Measurements from ENCODE around the gene NAA11.
"Not testable (repeated sequence)": the region's sequence is repeated elsewhere in the genome, so short reads cannot be mapped to it uniquely, and the experiment has no call there.

NAA11 gene

DNA sequence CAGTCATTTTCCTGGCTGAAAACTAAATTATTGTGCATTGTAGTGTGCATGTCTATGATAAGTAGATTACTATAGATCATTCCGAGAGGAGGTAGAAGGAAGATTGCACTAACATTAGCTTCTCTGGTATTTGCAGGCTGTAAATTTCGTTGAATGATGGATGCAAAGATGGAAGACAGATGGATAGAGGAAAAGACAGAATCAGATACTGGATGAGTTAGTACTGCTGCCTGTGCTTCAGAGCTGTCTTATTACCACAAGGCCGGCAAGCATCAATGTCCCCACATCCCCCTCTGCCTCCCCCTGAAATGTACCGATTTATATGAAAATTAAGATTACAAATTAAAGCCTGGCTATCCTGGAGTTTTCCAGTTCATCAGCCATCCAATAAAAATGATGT, 17.7 kb downstream of the NAA11 start:
- FAIRE-seq = no peak

DNA sequence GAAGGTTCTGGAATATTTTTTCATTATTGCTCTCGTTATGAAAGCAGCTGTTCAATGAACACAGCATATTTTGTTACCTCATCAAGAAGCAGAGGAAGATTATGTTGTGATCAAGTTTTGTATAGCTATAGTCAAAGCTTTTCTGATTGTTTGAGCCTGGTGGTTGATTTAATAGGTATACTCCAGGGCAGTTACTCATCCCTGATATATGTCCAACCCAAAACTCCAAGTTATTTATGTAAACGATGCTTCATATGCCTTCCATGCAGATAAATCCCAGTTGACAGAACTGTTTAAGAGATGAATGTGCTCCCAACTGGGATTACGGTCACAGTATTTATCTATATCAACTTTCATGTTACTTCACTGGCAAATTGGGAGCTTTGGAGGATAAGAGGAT, 19.1 kb downstream of the NAA11 start:
- FAIRE-seq = no peak

DNA sequence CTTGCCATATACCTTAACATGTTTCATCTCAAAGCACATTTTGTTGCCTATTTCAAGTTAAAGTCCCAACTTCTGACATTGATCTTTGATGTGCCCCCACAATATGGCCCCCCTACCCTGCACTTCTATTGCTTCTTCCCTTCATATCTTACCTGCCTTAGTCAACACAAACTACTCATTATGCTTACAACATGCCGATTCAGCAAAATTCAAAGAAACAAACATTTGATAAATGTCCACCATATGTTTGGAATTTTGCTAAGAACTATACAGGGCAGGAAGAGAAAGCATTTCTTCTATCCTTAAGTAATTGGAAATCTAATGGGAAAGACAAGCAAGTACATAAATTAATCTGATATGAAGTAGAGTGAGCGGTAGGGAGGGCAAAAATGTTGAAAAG, 25.6 kb downstream of the NAA11 start:
- FAIRE-seq = no peak

DNA sequence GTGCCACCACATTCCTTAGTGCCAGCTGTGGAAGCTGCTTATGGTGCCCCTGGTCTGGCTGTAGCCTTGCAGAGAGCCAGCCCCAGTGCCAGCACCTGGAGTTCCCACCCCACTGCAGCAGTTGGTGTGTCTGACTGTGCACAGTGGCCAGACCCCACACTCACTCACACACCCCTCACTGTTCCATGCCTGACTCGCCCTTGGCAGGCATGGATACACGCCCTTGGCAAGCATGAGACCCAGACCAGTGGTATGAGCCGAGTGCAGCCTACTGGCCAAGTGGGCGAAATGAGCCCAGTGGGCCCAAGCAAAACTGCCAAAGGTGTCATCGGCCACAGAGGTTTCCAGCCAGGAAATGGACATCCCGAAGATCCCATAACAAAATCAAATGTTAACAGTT, 27.4 kb downstream of the NAA11 start:
- no peak for FAIRE-seq

DNA sequence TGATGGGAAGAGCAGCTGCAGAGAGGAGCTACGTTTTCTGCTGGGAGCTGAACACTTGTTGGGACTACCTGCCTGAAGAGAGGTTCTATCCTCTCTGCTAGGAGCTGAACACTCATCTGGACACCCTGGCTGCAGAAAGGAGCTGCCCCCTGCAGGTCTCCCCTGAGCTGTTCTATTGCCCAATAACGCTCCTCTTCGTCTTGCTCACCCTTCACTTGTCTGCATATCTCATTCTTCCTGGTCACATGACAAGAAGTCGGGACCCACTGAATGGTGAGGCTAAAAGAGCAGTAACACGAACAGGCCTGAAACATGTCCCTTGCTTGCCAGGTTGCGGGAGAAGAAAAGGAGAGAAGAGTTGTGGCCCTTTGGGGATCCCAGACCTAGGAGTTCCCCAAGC, 27.8 kb downstream of the NAA11 start:
- no peak for FAIRE-seq

DNA sequence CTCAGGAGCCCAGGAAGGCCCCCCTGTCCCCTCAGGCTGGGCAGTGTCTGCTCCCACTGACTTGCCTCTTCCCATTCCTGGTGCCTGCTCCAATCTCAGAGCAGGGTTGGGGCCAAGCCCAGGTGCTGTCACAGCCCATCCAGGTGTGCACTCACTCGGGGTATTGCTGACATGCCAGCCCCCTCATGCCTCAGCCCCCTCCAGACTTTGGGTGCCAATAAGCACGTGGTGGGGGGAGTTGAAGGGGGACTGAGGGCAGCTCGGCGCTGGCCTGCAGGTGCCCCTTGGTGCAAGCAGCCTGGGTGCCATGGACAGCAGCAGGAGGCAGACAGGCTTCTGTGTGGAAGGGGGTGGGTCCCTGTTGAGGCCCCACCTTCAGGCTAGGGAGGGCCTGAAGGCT, 28.4 kb downstream of the NAA11 start:
- FAIRE-seq = no peak

DNA sequence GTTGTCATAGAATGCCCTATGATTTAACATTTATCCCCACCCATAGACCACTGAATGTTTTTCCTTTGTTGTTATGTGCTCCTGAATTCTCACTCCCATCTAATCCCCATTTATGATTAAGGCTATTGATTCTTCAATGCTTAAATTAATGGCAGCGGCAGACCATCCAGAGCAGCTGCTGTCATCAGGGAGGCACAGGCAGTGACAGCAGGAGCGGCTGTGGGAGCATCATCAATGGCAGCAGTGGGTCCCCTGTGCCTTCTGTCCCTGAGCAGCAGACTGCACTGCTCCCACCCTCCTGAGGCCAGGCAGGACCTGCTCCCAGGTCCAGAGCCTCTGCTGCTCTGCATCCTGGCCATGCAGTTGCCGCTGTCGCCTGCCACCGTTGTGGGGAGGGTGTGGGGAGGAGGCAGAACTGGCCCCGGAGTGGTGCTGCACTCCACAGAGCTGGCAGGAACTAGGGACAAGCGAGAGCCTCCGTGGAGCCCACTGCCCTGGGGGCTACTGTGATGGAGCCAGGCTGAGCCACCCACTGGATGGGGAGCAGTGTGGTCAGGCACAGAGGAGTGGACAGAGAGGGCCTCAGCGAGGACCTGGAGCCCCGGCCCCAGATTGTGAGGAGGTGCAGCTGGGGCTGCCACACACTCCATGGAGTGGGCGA, 29.0 kb downstream of the NAA11 start:
- FAIRE-seq = no peak

DNA sequence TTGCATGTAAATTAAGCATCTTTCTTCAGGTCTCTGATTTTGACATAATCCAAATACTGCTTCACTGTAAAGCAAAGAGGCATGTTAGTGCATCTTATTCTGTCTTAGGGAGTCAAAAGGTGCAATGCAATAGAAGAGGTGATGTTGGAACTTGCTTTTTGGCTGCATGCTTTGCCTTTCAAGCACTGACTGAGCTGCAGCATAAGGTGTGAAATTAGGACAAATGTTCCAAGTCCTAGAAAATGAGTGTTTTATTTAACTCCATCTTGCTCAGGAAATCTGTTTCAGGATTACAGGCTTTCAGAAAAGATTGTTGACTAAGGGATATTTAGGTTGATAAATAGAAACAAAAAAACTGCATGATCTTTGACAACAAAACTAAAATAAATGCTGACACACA, 30.8 kb downstream of the NAA11 start:
- FAIRE-seq = no peak

DNA sequence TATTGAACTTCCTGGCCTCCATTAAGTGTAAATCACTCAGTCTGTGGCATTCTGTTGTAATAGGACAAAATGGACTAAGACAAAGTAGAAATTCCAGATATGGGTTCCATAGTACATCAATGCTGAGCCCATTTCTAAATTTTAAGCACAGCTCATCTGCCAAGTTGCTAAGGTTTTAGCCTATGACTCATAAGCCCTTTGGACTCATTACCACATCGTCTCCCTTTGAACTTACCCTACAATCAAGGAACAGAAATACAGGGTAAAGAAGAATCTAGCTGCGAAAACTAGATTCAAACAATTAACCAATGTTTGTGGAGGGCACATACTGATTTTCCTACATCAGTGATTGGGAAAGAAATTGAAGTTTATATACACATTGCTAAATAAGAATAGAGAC, 31.8 kb downstream of the NAA11 start:
- FAIRE-seq = no peak

DNA sequence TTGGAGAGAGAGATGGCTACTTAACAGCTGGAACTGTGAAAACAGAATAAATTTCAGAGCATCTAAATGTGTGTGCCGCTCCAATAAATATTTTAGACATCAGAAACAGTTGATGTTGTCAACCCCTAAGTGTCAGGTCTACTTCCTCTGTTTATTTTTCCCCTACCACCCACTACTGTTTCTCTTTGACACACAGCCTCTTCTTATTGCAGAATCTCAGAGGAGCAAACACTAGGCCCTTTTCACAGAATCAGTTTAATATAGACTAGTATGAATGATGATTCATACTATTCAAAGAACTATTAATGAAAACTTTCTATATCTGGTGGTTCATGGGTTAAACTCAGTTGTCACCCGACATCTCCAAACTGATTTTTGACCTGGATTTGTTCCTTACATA, 33.9 kb downstream of the NAA11 start:
- FAIRE-seq = no peak

DNA sequence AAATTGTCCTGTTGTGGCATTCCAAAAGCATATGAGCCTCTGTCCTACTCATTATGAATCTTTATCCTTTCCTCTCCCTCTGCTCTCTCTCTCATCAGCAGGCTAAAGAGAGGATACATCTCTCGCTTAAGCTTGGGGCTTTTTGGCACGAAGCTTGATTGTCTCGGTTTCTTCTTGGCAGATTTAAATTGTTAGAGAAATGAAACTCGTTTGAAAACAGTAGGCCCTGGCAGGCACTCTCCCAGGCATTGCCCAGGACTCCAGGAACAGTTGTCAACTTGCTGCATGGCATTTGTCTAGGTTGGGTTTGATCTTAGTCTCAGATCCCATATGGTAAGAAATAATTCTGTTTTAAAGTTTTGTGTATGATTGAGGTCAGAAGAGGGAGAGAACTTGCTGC, 35.5 kb downstream of the NAA11 start:
- no peak for FAIRE-seq

DNA sequence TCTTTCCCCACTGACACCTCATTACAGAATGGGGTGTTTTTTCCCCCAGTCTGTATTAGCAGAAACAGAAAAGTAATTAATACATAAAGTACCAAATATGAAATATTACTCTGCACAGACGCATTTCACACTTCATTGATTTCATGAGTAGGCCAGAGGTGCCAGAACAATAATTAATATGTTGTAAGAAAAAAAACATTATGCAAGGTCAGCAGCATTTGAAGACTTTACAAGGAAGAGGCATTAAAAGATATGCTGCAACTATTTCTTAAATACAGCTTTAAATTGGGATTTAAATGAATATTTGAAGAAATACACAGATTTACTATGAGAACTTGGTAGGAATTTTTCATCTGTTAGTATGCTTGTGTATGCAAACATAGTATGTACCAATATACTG, 37.7 kb downstream of the NAA11 start:
- no peak for FAIRE-seq

DNA sequence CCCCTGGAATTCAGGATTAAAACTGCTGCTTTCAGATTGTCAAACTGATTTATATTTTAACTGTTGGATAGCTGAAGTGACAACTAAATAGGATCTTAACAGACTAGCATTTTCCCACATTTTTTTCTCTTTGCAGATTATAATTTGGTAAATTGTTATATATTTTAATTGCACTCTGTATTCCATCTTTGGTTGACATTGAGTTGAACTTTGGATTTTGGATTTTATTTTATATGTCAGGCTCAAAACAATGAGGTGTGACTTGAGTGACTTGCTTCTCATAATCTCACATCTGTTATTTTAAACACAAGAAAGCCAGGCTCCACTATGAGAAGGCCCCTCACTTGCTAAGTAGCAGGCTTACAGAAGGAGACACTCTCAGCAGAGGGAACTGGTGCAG, 38.1 kb downstream of the NAA11 start:
- FAIRE-seq = no peak

DNA sequence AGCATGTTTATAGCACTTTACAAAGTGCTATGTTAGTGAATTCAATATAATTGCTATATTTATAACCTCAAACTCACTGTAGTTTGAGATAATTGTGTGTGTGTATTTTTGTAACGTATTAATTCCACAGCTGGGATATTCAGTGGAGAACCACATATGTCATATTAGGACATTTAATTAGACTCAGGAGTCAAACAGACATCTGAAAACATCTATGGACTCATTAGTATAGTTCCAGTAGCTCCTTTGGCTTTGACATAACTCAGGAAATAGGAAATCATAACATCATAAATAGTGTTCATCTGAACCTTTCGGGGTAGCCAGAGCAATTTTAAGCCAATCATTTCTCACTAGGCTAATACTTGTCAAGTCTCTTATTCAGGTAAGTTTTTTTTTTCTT, 38.8 kb downstream of the NAA11 start:
- no peak for FAIRE-seq

DNA sequence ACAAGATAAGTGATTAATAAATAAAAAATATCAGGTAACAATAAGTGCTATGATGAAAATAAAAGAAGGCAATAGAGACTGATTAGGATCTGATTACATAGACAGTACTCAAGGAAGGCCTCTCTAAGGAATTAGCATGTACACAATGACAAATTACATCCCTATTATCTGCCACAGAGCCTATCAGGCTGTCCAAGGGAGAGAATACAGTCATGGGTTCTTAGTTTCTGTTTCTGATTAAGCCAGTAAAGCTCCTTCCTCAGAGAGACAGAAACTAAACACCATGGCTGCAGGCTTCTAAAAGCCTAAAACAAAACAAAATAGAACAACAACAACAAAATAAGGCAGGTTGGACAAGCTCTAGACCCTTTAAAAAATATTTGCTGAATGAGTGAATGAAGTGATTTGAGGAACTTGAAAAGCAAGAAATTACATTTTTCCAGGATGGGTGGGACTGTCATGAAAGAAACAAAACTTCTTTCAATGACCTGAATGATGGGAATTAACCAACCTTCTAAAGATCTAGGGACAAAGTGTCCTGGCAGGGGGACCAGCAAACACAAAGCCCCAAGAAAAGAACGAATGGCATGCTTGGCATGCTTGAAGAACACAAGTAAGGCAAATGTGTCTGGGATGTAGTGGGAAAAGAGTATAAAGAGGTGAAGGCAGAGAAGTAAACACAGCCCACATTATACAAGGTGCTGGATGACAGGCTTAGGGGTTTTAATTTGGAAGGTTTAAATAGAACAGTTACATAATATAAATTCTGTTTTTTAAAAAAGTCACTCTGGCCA, 44.1 kb downstream of the NAA11 start:
- FAIRE-seq = no peak

DNA sequence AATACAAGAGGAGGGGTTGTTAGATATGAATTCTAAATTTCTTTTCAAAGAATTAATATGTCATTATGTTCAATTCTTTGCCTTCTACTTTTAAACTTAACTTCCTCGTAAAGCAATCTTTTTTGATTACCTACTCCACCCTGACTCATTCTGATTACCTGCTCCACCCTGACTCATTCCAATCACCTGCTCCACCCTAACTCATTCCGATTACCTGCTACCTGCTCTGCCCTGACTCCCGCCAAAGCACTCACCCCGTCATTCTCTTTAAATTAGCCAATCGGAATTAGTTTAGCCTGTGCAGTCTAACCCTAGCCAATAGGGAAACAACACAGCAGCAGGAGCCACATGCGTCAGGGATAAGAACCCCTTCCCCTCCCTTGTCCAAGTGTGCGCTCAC, 48.4 kb downstream of the NAA11 start:
- not testable (repeated sequence) for FAIRE-seq

DNA sequence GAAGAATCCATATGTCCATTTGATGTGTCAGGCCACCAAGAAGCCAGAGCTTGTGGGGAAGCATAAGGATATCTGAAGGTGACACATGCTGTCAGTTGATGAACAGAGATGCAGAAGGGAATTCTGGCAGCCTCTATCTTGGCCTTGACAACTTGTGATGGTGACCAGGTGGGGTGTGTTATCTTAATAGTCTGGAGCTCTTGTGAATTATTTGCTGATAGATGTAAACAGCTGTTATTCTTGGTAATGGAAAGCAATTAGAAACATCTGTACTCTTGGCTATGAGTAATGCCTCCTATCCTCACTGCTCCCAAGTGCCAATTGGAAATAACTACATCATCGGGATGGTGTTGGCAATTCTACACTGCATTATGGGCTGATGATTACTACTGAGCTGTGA, 51.9 kb downstream of the NAA11 start:
- no peak for FAIRE-seq

DNA sequence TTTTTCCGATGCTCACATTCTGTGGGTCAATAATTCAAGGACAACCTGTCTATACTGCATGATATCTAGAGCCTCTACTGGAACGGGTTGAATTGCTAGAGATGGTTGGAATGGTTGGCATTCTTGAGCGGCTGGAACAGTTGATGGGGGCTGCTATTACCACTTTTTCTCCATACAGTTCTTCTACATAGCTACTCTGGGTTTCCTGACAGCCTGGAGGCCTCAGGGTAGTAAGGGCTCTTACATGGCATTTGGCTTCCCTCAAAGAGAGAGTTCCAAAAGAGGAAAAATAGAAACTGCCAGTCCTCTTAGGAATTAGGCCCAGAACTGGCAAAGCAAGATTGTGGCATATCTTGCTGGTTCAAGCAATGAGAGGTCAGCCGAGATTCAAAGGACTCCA, 53.1 kb downstream of the NAA11 start:
- FAIRE-seq = no peak

DNA sequence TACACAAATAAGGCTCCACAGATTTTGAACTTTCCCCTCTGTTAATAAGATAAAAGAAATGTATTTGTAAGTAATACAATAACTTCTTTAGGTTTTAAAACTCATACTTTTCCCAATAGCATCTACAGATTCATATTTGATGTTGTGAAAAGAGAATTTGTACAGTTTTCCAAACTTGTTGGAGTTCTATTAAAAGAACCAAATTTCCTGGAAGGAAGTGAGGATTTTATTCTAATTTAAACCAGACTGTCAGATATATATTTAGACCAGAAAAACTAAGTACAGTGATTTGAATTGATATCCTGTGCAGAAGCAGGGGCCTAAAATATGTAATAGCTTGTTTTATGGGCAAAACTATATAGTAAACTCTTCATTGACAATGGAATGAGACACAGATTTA, 53.7 kb downstream of the NAA11 start:
- FAIRE-seq = no peak

DNA sequence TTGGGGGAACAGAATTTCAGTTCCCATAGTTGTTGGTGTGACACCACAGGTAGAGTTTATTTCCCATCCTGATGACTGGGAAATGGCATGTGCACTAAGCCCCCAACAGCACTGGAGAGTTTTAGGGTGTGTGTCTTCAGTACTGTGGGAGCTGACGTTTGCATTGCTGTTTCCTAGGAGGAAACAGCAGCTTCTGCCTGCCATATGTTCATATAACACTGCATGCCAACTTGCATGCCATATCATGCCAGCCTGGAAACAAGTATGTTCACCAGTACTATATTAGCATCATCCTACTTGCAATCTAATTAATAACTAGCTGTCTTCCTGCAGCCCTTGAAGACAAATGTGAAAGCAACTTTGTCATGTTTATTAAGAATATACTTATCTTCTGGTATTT, 58.2 kb downstream of the NAA11 start:
- FAIRE-seq = no peak
